CD14-positive monocyte (primary cell): Measurements from ENCODE around the gene PATJ. TPM values are rescaled to one million over a fixed set of nuclear protein-coding genes. Genes with fewer than 3 reads are reported as not detected.

Experiments
- DNase-seq, 3 donors: peaks; one replicate each; pipeline ENCODE4 v3.0.0-alpha.2; 2011 to 2022
- H2AFZ ChIP-seq: 2 replicates; pipeline ENCODE4 v1.6.0; 2012; ENCODE audit warnings: mild to moderate bottlenecking, low read depth, low read length, inconsistent platforms; ENCODE audit not compliant: insufficient read depth, poor library complexity, severe bottlenecking
- H3K27ac ChIP-seq, 2 donors: 1 replicate in 1 of 2; 2 replicates in 1 of 2; pipeline ENCODE4 v1.5.1; 2012 to 2013; ENCODE audit warnings: low read length in 2 of 2, control low read depth in 1 of 2, inconsistent platforms in 1 of 2, low read depth in 1 of 2, mild to moderate bottlenecking in 1 of 2
- H3K27me3 ChIP-seq, 2 donors: one replicate each; pipeline versions ENCODE4 v1.6.0 to v1.6.1; 2011 to 2013; ENCODE audit warnings: low read length in 2 of 2; ENCODE audit not compliant: control insufficient read depth in 2 of 2, insufficient read depth in 2 of 2
- H3K36me3 ChIP-seq, 2 donors: replicated peaks in 1 of 2; 1 replicate in 1 of 2; 2 replicates in 1 of 2; pipeline versions ENCODE4 v1.5.1 to v1.6.1; 2012 to 2013; ENCODE audit warnings: low read length in 2 of 2, control low read depth in 1 of 2, inconsistent platforms in 1 of 2, mild to moderate bottlenecking in 1 of 2; ENCODE audit not compliant: insufficient read depth in 2 of 2, control insufficient read depth in 1 of 2
- H3K4me1 ChIP-seq, 2 donors: 1 replicate in 1 of 2; 2 replicates in 1 of 2; pipeline versions ENCODE4 v1.5.1 to v1.6.1; 2012 to 2013; ENCODE audit warnings: low read length in 2 of 2, control low read depth in 1 of 2, inconsistent platforms in 1 of 2, mild to moderate bottlenecking in 1 of 2, moderate library complexity in 1 of 2; ENCODE audit not compliant: insufficient read depth in 2 of 2, control insufficient read depth in 1 of 2
- H3K4me2 ChIP-seq: replicated peaks from 2 replicates; pipeline ENCODE3; 2012; ENCODE audit warnings: low read length, moderate library complexity, mild to moderate bottlenecking; ENCODE audit not compliant: poor library complexity, severe bottlenecking; ENCODE audit errors: extremely low read depth
- H3K4me3 ChIP-seq, 3 experiments: fragments of 200-600 bp in 1 of 3; sonication (generic) in 1 of 3; replicated peaks in 1 of 3; 1 replicate in 2 of 3; 2 replicates in 1 of 3; pipeline ENCODE4 v1.5.1; 2011 to 2013; ENCODE audit warnings: low read length in 3 of 3, mild to moderate bottlenecking in 3 of 3, control low read depth in 2 of 3, low read depth in 2 of 3, inconsistent platforms in 1 of 3, moderate library complexity in 1 of 3
- H3K79me2 ChIP-seq: 2 replicates; pipeline ENCODE4 v1.6.0; 2012; ENCODE audit warnings: mild to moderate bottlenecking, control low read depth, inconsistent platforms, low read length, moderate library complexity; ENCODE audit not compliant: insufficient read depth
- H3K9ac ChIP-seq: 2 replicates; pipeline ENCODE4 v1.6.0; 2017; ENCODE audit warnings: low read length, mild to moderate bottlenecking; ENCODE audit not compliant: insufficient read depth, poor library complexity, severe bottlenecking
- H3K9me3 ChIP-seq, 2 donors: replicated peaks in 1 of 2; 1 replicate in 1 of 2; 2 replicates in 1 of 2; pipeline versions ENCODE4 v1.5.1 to v1.6.1; 2012 to 2013; ENCODE audit warnings: low read length in 2 of 2, control low read depth in 1 of 2; ENCODE audit not compliant: control insufficient read depth in 1 of 2, insufficient read depth in 1 of 2
- H4K20me1 ChIP-seq: 2 replicates; pipeline ENCODE4 v1.6.0; 2012; ENCODE audit warnings: mild to moderate bottlenecking, low read length, control low read depth, moderate library complexity; ENCODE audit not compliant: insufficient read depth
- H3K27ac Mint-ChIP-seq, 7 donors: one replicate each; pipeline ENCODE4 v1.8.0; 2020; ENCODE audit warnings: mild to moderate bottlenecking in 7 of 7, mixed read lengths in 7 of 7, moderate library complexity in 6 of 7, inconsistent platforms in 2 of 7
- H3K27me3 Mint-ChIP-seq, 3 donors: one replicate each; pipeline ENCODE4 v1.8.0; 2021 to 2022; ENCODE audit warnings: low read depth in 3 of 3, mild to moderate bottlenecking in 3 of 3, mixed read lengths in 3 of 3, moderate library complexity in 3 of 3, inconsistent platforms in 1 of 3
- H3K36me3 Mint-ChIP-seq, 2 donors: one replicate each; pipeline ENCODE4 v1.8.0; 2020; ENCODE audit warnings: mixed read lengths in 2 of 2, inconsistent platforms in 1 of 2, mild to moderate bottlenecking in 1 of 2
- H3K4me1 Mint-ChIP-seq: one replicate; pipeline ENCODE4 v1.8.0; 2020; ENCODE audit warnings: mild to moderate bottlenecking, mixed read lengths
- H3K4me3 Mint-ChIP-seq, 2 donors: one replicate each; pipeline ENCODE4 v1.8.0; 2020; ENCODE audit warnings: mild to moderate bottlenecking in 2 of 2, mixed read lengths in 2 of 2, moderate library complexity in 1 of 2
- H3K9me3 Mint-ChIP-seq, 7 donors: one replicate each; pipeline ENCODE4 v1.8.0; 2020 to 2022; ENCODE audit warnings: mixed read lengths in 7 of 7, mild to moderate bottlenecking in 6 of 7, moderate library complexity in 6 of 7, inconsistent platforms in 2 of 7
- CTCF ChIP-seq: fragments of 200-600 bp; IDR thresholded peaks from one replicate; pipeline ENCODE4 v1.8.0; 2022; ENCODE audit warnings: antibody characterized with exemption, mild to moderate bottlenecking
- WGBS: methylation state at CpG from one replicate; pipeline ENCODE4 v1.1.5; 2013; ENCODE audit warnings: missing lambda C conversion rate; ENCODE audit not compliant: insufficient coverage; 5-methylcytosine and 5-hydroxymethylcytosine counted together
- intact Hi-C, 2 donors: fragments of 100-400 bp; cut with micrococcal nuclease; formaldehyde crosslinking; loops; one replicate each; pipeline versions ENCODE4 v1.15.0 to v1.15.1; 2023
- polyA plus RNA-seq, 3 donors: library from polyadenylated mRNA; depleted of rRNA in 1 of 3; unstranded in 2 of 3; stranded (reverse) in 1 of 3; fragments of 300-500 nt in 2 of 3; fragments of >200 nt in 1 of 3; fragmentation: Illumina TruSeq in 2 of 3; gene quantifications; 1 replicate in 2 of 3; 2 replicates in 1 of 3; pipeline ENCODE4 v1.2.3, GENCODE V29; 2012 to 2021

Gene PATJ
- polyA plus RNA-seq, 3 donors: 0.01 to 0.23 TPM; not detected in 1

- no peaks in the 10 kb centered on the region for H3K36me3 Mint-ChIP-seq
- peaks cover 7 to 36% (median 9%) of the 10 kb centered on the region in 7 donors for H3K9me3 Mint-ChIP-seq
- Histone ChIP-seq H3K9ac (no peak overlapping the region), H3K4me1 (no peaks in the 10 kb centered on the region), H3K27me3 (no peaks in the 10 kb centered on the region), H3K27ac (no peak overlapping the region), H3K36me3 (no peaks in the 10 kb centered on the region), H4K20me1 (no peaks in the 10 kb centered on the region), H3K4me2 (no peak overlapping the region), H3K9me3 (peaks cover 0 to 27% of the 10 kb centered on the region in 2 donors), H3K4me3 (no peak overlapping the region), H2AFZ (no peak overlapping the region), H3K79me2 (no peaks in the 10 kb centered on the region)
- no peaks in the 10 kb centered on the region for H3K4me1 Mint-ChIP-seq
- DNase-seq: no peak
- no peak overlapping the region for H3K27ac Mint-ChIP-seq
- no peak overlapping the region for H3K4me3 Mint-ChIP-seq
- TF ChIP-seq CTCF: no peak
- WGBS: 95% methylated on average over 14 of the region's 14 CpGs
- intact Hi-C loops: no loop called here
- H3K27me3 Mint-ChIP-seq: peaks cover 0 to 1% (median 0%) of the 10 kb centered on the region in 3 donors
Observed at GRCh38 chr1:61869691-61870109, 127.4 kb downstream of the PATJ start.

DNA sequence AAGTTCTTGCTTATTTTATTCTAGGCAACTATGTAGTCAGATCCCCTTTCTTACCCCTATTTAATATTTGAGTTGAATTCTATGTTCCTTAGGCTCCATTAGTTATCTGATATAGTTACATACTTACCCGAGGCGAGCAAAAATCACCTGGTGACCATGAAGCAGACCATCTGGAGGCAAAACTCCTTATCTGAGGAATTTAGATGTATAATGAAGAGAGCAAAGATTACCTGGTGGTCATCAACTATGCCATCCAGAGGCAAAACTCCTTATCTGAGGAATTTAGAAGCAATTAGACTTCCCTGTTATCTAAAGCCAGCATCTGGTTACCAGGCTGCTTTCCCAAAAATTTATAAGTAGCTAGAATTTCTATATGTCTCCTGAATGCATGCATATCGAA is 129.9 kb downstream of the PATJ start:
- H3K27ac Mint-ChIP-seq: no peak overlapping the region
- no peaks in the 10 kb centered on the region for H3K4me1 ChIP-seq
- H3K36me3 Mint-ChIP-seq: no peaks in the 10 kb centered on the region

More for the DNA sequence above, 129.9 kb downstream of the PATJ start:
- Histone ChIP-seq H3K79me2 (no peaks in the 10 kb centered on the region), H4K20me1 (no peaks in the 10 kb centered on the region), H3K9me3 (peaks cover 0 to 27% of the 10 kb centered on the region in 2 donors), H3K27me3 (no peaks in the 10 kb centered on the region), H3K27ac (no peak overlapping the region), H2AFZ (no peak overlapping the region), H3K36me3 (no peaks in the 10 kb centered on the region), H3K9ac (no peak overlapping the region), H3K4me3 (no peak overlapping the region), H3K4me2 (no peak overlapping the region)
- H3K4me1 Mint-ChIP-seq: no peaks in the 10 kb centered on the region
- peaks cover 5 to 36% (median 9%) of the 10 kb centered on the region in 7 donors for H3K9me3 Mint-ChIP-seq
- H3K27me3 Mint-ChIP-seq: peaks cover 0 to 1% (median 0%) of the 10 kb centered on the region in 3 donors
- no peak for DNase-seq
- TF ChIP-seq CTCF: no peak
- no peak overlapping the region for H3K4me3 Mint-ChIP-seq
- intact Hi-C loops: no loop called here
- 90% methylated on average over 1 of the region's 3 CpGs for WGBS
